A673 (cell line): Measurements from ENCODE around the gene SNAP47. TPM values are rescaled to one million over a fixed set of nuclear protein-coding genes. Genes with fewer than 3 reads are reported as not detected.

Experiments used
- BruUV-seq: library from RNA; stranded (reverse); fragments of 400-500 nt; replicated peaks from 2 replicates; lab custom pipeline; 2021; lab: Mats Ljungman, UMichigan
- CTCF ChIA-PET: fragments of 300-600 bp; sonication (Branson Sonifier 250); formaldehyde crosslinking; loops from one replicate; lab custom pipeline; 2022; ENCODE audit warnings: antibody characterized with exemption; lab: Charles Lee
- POLR2A ChIA-PET: fragments of 300-600 bp; sonication (Branson Sonifier 250); formaldehyde crosslinking; loops from one replicate; lab custom pipeline; 2022; ENCODE audit warnings: antibody characterized with exemption; ENCODE audit not compliant: low non-redundant PET; lab: Charles Lee
- DNase-seq: peaks from one replicate; pipeline ENCODE4 v3.0.0-alpha.2; 2015; ENCODE audit warnings: low spot score
- H3K27ac ChIP-seq: fragments of 200-600 bp; sonication (generic); 2 replicates; pipeline ENCODE4 v1.5.1; 2016; ENCODE audit warnings: mixed run types, low read depth, mild to moderate bottlenecking, mixed read lengths, antibody characterized with exemption, low read length; ENCODE audit not compliant: poor library complexity, severe bottlenecking
- H3K27me3 ChIP-seq: fragments of 200-600 bp; sonication (generic); replicated peaks from 2 replicates; pipeline ENCODE4 v1.6.1; 2017; ENCODE audit warnings: mixed run types, low read depth, mild to moderate bottlenecking, mixed read lengths, antibody characterized with exemption, low read length; ENCODE audit not compliant: insufficient read depth, poor library complexity
- H3K36me3 ChIP-seq: fragments of 200-600 bp; sonication (generic); 2 replicates; pipeline ENCODE4 v1.6.1; 2016; ENCODE audit warnings: mixed run types, mild to moderate bottlenecking, mixed read lengths, antibody characterized with exemption, low read length; ENCODE audit not compliant: insufficient read depth, poor library complexity, severe bottlenecking
- H3K4me1 ChIP-seq: fragments of 200-600 bp; sonication (generic); 2 replicates; pipeline ENCODE4 v1.6.1; 2017; ENCODE audit warnings: mixed run types, mild to moderate bottlenecking, mixed read lengths, antibody characterized with exemption, low read length; ENCODE audit not compliant: insufficient read depth, poor library complexity, severe bottlenecking
- H3K4me3 ChIP-seq: fragments of 200-600 bp; sonication (generic); 2 replicates; pipeline ENCODE4 v1.5.1; 2016; ENCODE audit warnings: low read depth, mixed run types, mild to moderate bottlenecking, mixed read lengths, low read length; ENCODE audit not compliant: poor library complexity, severe bottlenecking
- H3K9me3 ChIP-seq: fragments of 200-600 bp; sonication (generic); 2 replicates; pipeline ENCODE4 v1.6.1; 2016; ENCODE audit warnings: mixed run types, low read depth, mild to moderate bottlenecking, mixed read lengths, antibody characterized with exemption, low read length; ENCODE audit not compliant: poor library complexity, severe bottlenecking
- EZH2 ChIP-seq: fragments of 200-600 bp; sonication (generic); IDR thresholded peaks from 2 replicates; pipeline ENCODE4 v1.6.1; 2017; ENCODE audit warnings: borderline replicate concordance, low read depth, mild to moderate bottlenecking, mixed read lengths, antibody characterized with exemption, low read length; ENCODE audit not compliant: poor library complexity, severe bottlenecking
- intact Hi-C: fragments of 100-400 bp; cut with micrococcal nuclease; formaldehyde crosslinking; loops from one replicate; pipeline ENCODE4 v1.10.0; 2022; ENCODE audit not compliant: unreplicated experiment
- total RNA-seq: library from RNA; stranded (reverse); gene quantifications from 2 replicates; pipeline ENCODE4 v1.2.3, GENCODE V29; 2021
- TF ChIP-seq, protein P1 (sequence below): fragments of 300-800, 200-600 bp; sonication (generic); conservative IDR thresholded peaks from 2 replicates; pipeline ENCODE4 v1.5.1; 2017; ENCODE audit warnings: low read depth, mild to moderate bottlenecking, antibody characterized with exemption, low read length, moderate library complexity, mixed read lengths

Gene SNAP47
- total RNA-seq, 1 experiment from 2014 or later, result 36.4 TPM

DNA sequence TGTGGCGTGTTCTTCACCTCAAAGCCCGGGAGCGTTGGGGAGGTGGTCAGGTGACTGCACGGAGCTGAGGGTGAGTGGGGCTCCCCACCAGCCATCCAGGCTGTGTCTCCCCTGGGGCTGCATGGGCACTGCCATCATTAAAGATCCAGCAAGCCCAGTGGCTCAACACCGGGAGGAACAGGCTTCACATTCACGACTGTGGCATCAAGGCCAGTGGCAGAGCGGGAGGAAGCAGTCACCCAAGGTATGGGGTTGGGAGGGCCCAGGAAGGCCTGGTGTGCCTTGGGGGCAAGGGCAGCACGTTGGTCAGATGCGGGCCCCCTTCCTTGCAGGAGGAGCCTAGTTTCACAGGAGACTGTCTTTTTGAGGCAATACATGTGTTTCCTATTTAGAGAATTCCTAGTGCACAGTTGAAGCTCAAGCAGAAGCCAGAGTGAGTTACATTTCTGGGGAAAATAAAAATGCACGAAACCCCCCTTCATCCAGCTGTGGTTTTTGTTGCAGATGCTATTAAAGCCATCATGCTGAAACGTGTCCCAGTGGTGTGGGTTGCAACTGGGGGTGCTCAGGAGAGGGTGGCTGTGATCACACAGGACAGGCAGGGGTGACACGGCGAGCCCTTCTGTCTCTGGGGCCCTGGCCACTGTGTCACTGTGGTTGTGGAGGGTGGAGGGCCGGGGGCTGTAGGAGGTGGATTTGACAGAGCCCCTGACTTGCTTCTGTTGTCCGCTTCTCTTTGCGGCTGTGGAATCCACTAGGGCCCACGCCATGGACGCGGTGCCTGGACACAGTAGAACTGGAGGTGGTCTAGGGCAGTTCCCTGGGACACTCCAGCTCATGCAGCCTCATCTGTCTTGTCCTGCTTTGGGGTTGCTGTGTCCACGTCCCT is 34.1 kb downstream of the SNAP47 start:
- no peaks in the 10 kb centered on the region for H3K27me3 ChIP-seq
- CTCF ChIA-PET, result no interaction called here
- no peaks in the 10 kb centered on the region for H3K4me1 ChIP-seq
- BruUV-seq, result no TSS peak
- TF ChIP-seq, protein P1, sequence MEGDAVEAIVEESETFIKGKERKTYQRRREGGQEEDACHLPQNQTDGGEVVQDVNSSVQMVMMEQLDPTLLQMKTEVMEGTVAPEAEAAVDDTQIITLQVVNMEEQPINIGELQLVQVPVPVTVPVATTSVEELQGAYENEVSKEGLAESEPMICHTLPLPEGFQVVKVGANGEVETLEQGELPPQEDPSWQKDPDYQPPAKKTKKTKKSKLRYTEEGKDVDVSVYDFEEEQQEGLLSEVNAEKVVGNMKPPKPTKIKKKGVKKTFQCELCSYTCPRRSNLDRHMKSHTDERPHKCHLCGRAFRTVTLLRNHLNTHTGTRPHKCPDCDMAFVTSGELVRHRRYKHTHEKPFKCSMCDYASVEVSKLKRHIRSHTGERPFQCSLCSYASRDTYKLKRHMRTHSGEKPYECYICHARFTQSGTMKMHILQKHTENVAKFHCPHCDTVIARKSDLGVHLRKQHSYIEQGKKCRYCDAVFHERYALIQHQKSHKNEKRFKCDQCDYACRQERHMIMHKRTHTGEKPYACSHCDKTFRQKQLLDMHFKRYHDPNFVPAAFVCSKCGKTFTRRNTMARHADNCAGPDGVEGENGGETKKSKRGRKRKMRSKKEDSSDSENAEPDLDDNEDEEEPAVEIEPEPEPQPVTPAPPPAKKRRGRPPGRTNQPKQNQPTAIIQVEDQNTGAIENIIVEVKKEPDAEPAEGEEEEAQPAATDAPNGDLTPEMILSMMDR, result no peak
- no peak for TF ChIP-seq EZH2
- POLR2A ChIA-PET, result no interaction called here
- H3K36me3 ChIP-seq, result peaks cover 9% of the 10 kb centered on the region
- no peaks in the 10 kb centered on the region for H3K9me3 ChIP-seq
- DNase-seq, result no peak
- H3K4me3 ChIP-seq, result no peak overlapping the region
- intact Hi-C loops, result loop anchor here (10.0 kb wide), 1 partner anchor 306 kb away; no protein-coding TSS in a partner anchor
- no peak overlapping the region for H3K27ac ChIP-seq

DNA sequence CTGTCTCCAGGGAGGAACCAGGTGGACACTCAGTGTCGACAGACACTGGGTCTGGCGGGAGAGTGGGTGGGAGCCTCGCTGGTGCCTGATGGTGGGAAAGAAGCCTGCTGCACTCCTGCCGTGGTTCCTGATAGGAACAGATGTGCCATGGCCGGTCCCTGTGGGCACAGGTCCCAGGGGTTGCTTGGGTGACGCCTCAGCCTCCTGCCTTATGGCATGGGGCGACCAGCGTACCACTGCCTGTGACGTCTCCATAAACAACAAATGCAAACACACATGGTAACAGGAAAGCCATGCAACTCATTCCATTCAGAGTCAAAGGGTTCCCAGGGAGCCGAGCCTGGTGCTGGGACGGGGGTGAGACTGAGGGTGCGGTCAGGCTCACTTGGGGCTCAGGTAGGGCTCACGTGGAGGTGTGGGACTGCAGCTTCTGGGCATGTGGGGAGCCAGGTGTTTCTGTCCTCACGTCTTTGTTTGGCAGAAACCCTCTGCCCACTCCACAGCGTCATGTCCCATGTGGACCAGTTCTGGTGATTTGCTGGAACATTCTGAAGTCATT is 34.8 kb downstream of the SNAP47 start:
- BruUV-seq, result no TSS peak
- H3K4me3 ChIP-seq, result no peak overlapping the region
- H3K27me3 ChIP-seq, result no peaks in the 10 kb centered on the region
- no peaks in the 10 kb centered on the region for H3K9me3 ChIP-seq
- intact Hi-C loops, result loop anchor here (10.0 kb wide), 1 partner anchor 305 kb away; no protein-coding TSS in a partner anchor
- peaks cover 9% of the 10 kb centered on the region for H3K36me3 ChIP-seq
- DNase-seq, result no peak
- CTCF ChIA-PET, result no interaction called here
- H3K4me1 ChIP-seq, result no peaks in the 10 kb centered on the region
- no peak for TF ChIP-seq EZH2
- TF ChIP-seq, protein P1, result no peak
- POLR2A ChIA-PET, result no interaction called here
- H3K27ac ChIP-seq, result no peak overlapping the region

DNA sequence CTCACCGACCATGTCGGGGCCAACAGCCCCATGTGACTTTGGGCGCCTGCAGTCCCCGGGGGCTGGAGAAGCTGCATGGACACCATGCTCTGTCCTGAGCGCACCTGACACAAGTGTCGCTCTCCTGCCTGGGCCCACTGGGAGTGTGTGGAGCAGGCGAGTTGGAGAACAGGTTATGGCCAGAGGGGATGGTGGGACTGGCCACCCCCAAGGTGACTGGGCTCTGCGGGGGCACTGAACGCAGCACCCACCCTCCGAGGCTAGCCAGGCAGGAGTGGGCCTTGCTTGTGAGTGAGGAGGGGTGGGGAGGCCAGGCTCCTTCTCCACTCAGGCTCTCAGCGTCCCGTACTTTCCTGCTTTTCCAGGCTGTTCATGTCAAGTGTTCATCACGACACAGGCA is 35.6 kb downstream of the SNAP47 start:
- Histone ChIP-seq H3K4me3 (no peak overlapping the region), H3K36me3 (peaks cover 9% of the 10 kb centered on the region), H3K4me1 (no peaks in the 10 kb centered on the region), H3K27me3 (no peaks in the 10 kb centered on the region), H3K9me3 (no peaks in the 10 kb centered on the region), H3K27ac (no peak overlapping the region)
- POLR2A ChIA-PET, result no interaction called here
- CTCF ChIA-PET, result no interaction called here
- BruUV-seq, result no TSS peak
- intact Hi-C loops, result no loop called here
- TF ChIP-seq EZH2, result no peak
- no peak for DNase-seq
